T-helper 17 cell (primary cell): ENCODE results near the gene PSAP. TPM values are rescaled to one million over a fixed set of nuclear protein-coding genes. Genes with fewer than 3 reads are reported as not detected.

ENCODE experiments used
- ATAC-seq: fragments of 150-1000 bp; cut with Tn5 transposase; 2 replicates; pipeline ENCODE4 v1.10.0; 2021; ENCODE audit warnings: mild to moderate bottlenecking, moderate library complexity
- DNase-seq, 3 donors: peaks; one replicate each; pipeline versions ENCODE4 v3.0.0 to v3.0.0-alpha.2; 2020 to 2021
- H3K9me3 ChIP-seq: one replicate; pipeline ENCODE4 v1.7.0; 2013; ENCODE audit warnings: low read length, mild to moderate bottlenecking; ENCODE audit not compliant: control insufficient read depth, poor library complexity, severe bottlenecking
- H3K27ac Mint-ChIP-seq: one replicate; pipeline ENCODE4 v1.8.0; 2022; ENCODE audit warnings: mild to moderate bottlenecking, moderate library complexity, mixed read lengths
- H3K27me3 Mint-ChIP-seq: one replicate; pipeline ENCODE4 v1.8.0; 2022; ENCODE audit warnings: mixed read lengths
- H3K36me3 Mint-ChIP-seq: one replicate; pipeline ENCODE4 v1.8.0; 2022; ENCODE audit warnings: low read depth, mixed read lengths
- H3K4me1 Mint-ChIP-seq: one replicate; pipeline ENCODE4 v1.8.0; 2022; ENCODE audit warnings: mild to moderate bottlenecking, mixed read lengths
- H3K4me3 Mint-ChIP-seq: one replicate; pipeline ENCODE4 v1.8.0; 2022; ENCODE audit warnings: mild to moderate bottlenecking, moderate library complexity, mixed read lengths
- total RNA-seq, 4 donors: library from RNA in 2 of 4; stranded (reverse) in 2 of 4; gene quantifications; one replicate each; pipeline ENCODE4 v1.2.3 and lab custom pipeline; 2022 to 2026

The PSAP gene
- total RNA-seq, 2 donors from 2014 or later = 225 to 235 TPM

GRCh38 chr10:71782221-71782916, 68.7 kb downstream of the PSAP start:
- no peaks in the 10 kb centered on the region for H3K27me3 Mint-ChIP-seq
- H3K9me3 ChIP-seq = no peaks in the 10 kb centered on the region
- no peak for ATAC-seq
- DNase-seq = no peak
- no peak overlapping the region for H3K4me3 Mint-ChIP-seq
- no peak overlapping the region for H3K27ac Mint-ChIP-seq
- H3K36me3 Mint-ChIP-seq = no peaks in the 10 kb centered on the region
- peaks cover 9% of the 10 kb centered on the region for H3K4me1 Mint-ChIP-seq

- DNase-seq = no peak
- ATAC-seq = no peak
- H3K9me3 ChIP-seq = no peaks in the 10 kb centered on the region
- Mint-ChIP-seq H3K27me3 (no peaks in the 10 kb centered on the region), H3K4me1 (peaks cover 17% of the 10 kb centered on the region), H3K4me3 (peak overlapping the region; percentile 4), H3K27ac (no peak overlapping the region), H3K36me3 (no peaks in the 10 kb centered on the region)
These were observed 70.3 kb downstream of the PSAP start for GRCh38 chr10:71780719-71781118.

- ATAC-seq = no peak
- Mint-ChIP-seq H3K4me1 (peaks cover 21% of the 10 kb centered on the region), H3K4me3 (no peak overlapping the region), H3K36me3 (no peaks in the 10 kb centered on the region), H3K27me3 (no peaks in the 10 kb centered on the region), H3K27ac (no peak overlapping the region)
- no peak for DNase-seq
- H3K9me3 ChIP-seq = no peaks in the 10 kb centered on the region
These were observed 70.9 kb downstream of the PSAP start for GRCh38 chr10:71780156-71780555.

GRCh38 chr10:71779641-71780040, 71.4 kb downstream of the PSAP start:
- ATAC-seq = no peak
- Mint-ChIP-seq H3K27me3 (no peaks in the 10 kb centered on the region), H3K4me3 (no peak overlapping the region), H3K27ac (no peak overlapping the region), H3K36me3 (no peaks in the 10 kb centered on the region), H3K4me1 (peaks cover 22% of the 10 kb centered on the region)
- H3K9me3 ChIP-seq = no peaks in the 10 kb centered on the region
- DNase-seq = no peak

GRCh38 chr10:71778071-71778825, 72.8 kb downstream of the PSAP start:
- H3K27me3 Mint-ChIP-seq = no peaks in the 10 kb centered on the region
- no peak overlapping the region for H3K4me3 Mint-ChIP-seq
- H3K4me1 Mint-ChIP-seq = peaks cover 31% of the 10 kb centered on the region
- no peaks in the 10 kb centered on the region for H3K9me3 ChIP-seq
- no peak overlapping the region for H3K27ac Mint-ChIP-seq
- DNase-seq = no peak
- no peak for ATAC-seq
- H3K36me3 Mint-ChIP-seq = no peaks in the 10 kb centered on the region

- Mint-ChIP-seq H3K36me3 (no peaks in the 10 kb centered on the region), H3K27me3 (no peaks in the 10 kb centered on the region), H3K4me3 (no peak overlapping the region), H3K4me1 (peaks cover 31% of the 10 kb centered on the region), H3K27ac (no peak overlapping the region)
- peaks cover 2% of the 10 kb centered on the region for H3K9me3 ChIP-seq
- DNase-seq = no peak
- no peak for ATAC-seq
These were observed 73.7 kb downstream of the PSAP start for GRCh38 chr10:71777213-71777985.

- Mint-ChIP-seq H3K27ac (no peak overlapping the region), H3K27me3 (no peaks in the 10 kb centered on the region), H3K36me3 (no peaks in the 10 kb centered on the region), H3K4me1 (peaks cover 39% of the 10 kb centered on the region), H3K4me3 (no peak overlapping the region)
- DNase-seq = no peak
- ATAC-seq = no peak
- H3K9me3 ChIP-seq = peaks cover 2% of the 10 kb centered on the region
These were observed 74.5 kb downstream of the PSAP start for GRCh38 chr10:71776481-71776925.

GRCh38 chr10:71774916-71775702, 75.9 kb downstream of the PSAP start:
- Mint-ChIP-seq H3K27ac (peak overlapping the region; percentile 96), H3K4me3 (peak overlapping the region; percentile 21), H3K27me3 (no peaks in the 10 kb centered on the region), H3K36me3 (no peaks in the 10 kb centered on the region), H3K4me1 (peaks cover 39% of the 10 kb centered on the region)
- DNase-seq (no peak), ATAC-seq (no peak)
- H3K9me3 ChIP-seq = peaks cover 2% of the 10 kb centered on the region

GRCh38 chr10:71773221-71773971, 77.7 kb downstream of the PSAP start, which contains the start of gene VSIR:
Gene VSIR, minus strand, starts transcription at chr10:71773520. Its CDS starts 81 bp downstream, at chr10:71773439.
- Mint-ChIP-seq H3K27ac (peak within 1 kb of the TSS; percentile 96), H3K27me3 (no peaks in the 10 kb centered on the region), H3K4me3 (peak within 1 kb of the TSS; percentile 95), H3K36me3 (peaks cover 5% of the 10 kb centered on the region), H3K4me1 (peaks cover 51% of the 10 kb centered on the region)
- peak; percentile 86 for ATAC-seq
- DNase-seq = peak; percentile 92 to 98 (median 93)
- H3K9me3 ChIP-seq = peaks cover 2% of the 10 kb centered on the region

- ATAC-seq = no peak
- Mint-ChIP-seq H3K4me1 (peaks cover 55% of the 10 kb centered on the region), H3K4me3 (peak overlapping the region; percentile 95), H3K36me3 (peaks cover 5% of the 10 kb centered on the region), H3K27ac (peak overlapping the region; percentile 96), H3K27me3 (no peaks in the 10 kb centered on the region)
- DNase-seq = no peak
- H3K9me3 ChIP-seq = peaks cover 2% of the 10 kb centered on the region
These were observed 78.2 kb downstream of the PSAP start for GRCh38 chr10:71772832-71773220.

- no peak for ATAC-seq
- peaks cover 60% of the 10 kb centered on the region for H3K4me1 Mint-ChIP-seq
- no peak for DNase-seq
- H3K4me3 Mint-ChIP-seq = peak overlapping the region; percentile 95
- H3K27ac Mint-ChIP-seq = peak overlapping the region; percentile 96
- no peaks in the 10 kb centered on the region for H3K27me3 Mint-ChIP-seq
- H3K9me3 ChIP-seq = peaks cover 2% of the 10 kb centered on the region
- peaks cover 5% of the 10 kb centered on the region for H3K36me3 Mint-ChIP-seq
These were observed 79.0 kb downstream of the PSAP start for GRCh38 chr10:71771821-71772617.
